Peyer's patch (tissue), 4 donors: Measurements from ENCODE around the gene RLF.

ENCODE experiments used
- CTCF ChIP-seq, 6 experiments: fragments of 450-650 bp in 4 of 6; fragments of 200-600 bp in 2 of 6; sonication (generic) in 1 of 6; IDR thresholded peaks; one replicate each; pipeline ENCODE4 v1.5.1; 2017 to 2019; ENCODE audit warnings: antibody characterized with exemption in 6 of 6, mild to moderate bottlenecking in 3 of 6, moderate library complexity in 1 of 6
- POLR2A ChIP-seq, 2 donors: fragments of 450-650 bp; IDR thresholded peaks; one replicate each; pipeline ENCODE4 v1.5.1; 2017; ENCODE audit warnings: antibody characterized with exemption in 2 of 2, mild to moderate bottlenecking in 2 of 2, moderate library complexity in 2 of 2

DNA sequence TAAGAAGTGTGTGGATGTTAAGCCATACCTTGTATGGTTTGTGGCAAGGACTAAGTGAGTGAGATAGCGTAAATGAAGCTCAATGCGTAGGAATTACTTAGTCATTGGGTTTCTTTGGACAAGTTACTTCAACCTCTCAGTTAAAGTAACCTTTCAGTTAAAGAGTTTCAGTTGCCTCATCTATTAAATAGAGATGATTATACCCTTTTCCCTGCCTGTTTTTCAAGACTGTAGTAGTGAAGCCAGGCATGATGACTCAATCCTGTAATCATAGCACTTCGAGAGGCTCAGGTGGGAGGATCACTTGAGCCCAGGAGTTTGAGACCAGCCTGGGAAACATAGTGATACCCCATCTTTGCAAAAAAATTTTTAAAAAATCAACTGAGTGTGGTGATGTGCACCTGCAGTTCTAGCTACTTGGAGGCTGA lies 103.2 kb downstream of the RLF start:
- TF ChIP-seq CTCF (IDR thresholded peaks at IDR 0.05) (no peak), POLR2A (IDR thresholded peaks at IDR 0.05) (no peak)
